OCI-LY7 (cell line): Measurements from ENCODE around the gene MIA.

Experiments used
- CTCF ChIP-seq: fragments of 200-600 bp; sonication (generic); conservative IDR thresholded peaks from 2 replicates; pipeline ENCODE4 v1.5.1; 2014; ENCODE audit warnings: mild to moderate bottlenecking, antibody characterized with exemption, low read length, moderate library complexity, mixed read lengths
- EZH2phosphoT487 ChIP-seq: fragments of 200-600 bp; sonication (generic); IDR thresholded peaks from 2 replicates; pipeline ENCODE4 v1.6.1; 2018; ENCODE audit warnings: low read depth, borderline replicate concordance, mild to moderate bottlenecking, mixed run types, antibody characterized with exemption, low read length, moderate library complexity, mixed read lengths

GRCh38 chr19:40785526-40785925, 10.2 kb downstream of the MIA start:
- no peak for TF ChIP-seq CTCF
- no peak for TF ChIP-seq EZH2phosphoT487
